RCC 7860 (cell line): ENCODE measurements around the gene KIAA2012.
"Not testable (repeated sequence)": the region's sequence is repeated elsewhere in the genome, so short reads cannot be mapped to it uniquely, and the experiment has no call there.

ENCODE experiments used
- DNase-seq: peaks from one replicate; pipeline ENCODE4 v3.0.0-alpha.2; 2015; ENCODE audit warnings: low spot score
- FAIRE-seq: peaks from 2 replicates; lab custom pipeline; 2012; peaks lifted over from hg19 to GRCh38; lab: Jason Lieb, UNC

KIAA2012 gene

DNA sequence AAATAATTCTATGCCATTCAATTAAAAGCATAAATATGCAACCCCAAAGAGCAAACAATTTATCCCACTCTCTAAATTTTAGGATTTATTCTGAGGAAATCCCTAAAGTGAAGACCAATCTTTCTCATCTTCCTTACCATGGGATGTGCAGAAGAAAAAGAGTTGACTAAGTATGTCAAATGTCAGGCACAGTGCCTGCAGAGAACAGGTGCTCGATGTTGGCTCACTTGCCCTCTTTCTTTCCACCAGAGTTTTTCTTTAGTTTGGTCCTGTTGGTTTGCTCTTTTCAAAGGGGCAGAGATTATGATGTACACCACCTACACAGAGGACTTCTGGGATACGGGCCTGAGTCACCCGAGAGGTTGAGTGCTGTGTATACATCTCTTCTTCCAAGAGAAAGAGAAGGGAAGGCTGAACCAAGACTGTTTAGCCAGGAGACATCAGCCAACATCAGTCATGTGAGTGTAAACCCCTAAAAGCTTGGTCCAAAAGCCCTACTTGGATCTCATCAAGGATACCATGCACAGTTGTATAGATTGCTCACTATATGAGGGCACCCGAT, 113.7 kb downstream of the KIAA2012 start:
- no peak for FAIRE-seq
- no peak for DNase-seq

DNA sequence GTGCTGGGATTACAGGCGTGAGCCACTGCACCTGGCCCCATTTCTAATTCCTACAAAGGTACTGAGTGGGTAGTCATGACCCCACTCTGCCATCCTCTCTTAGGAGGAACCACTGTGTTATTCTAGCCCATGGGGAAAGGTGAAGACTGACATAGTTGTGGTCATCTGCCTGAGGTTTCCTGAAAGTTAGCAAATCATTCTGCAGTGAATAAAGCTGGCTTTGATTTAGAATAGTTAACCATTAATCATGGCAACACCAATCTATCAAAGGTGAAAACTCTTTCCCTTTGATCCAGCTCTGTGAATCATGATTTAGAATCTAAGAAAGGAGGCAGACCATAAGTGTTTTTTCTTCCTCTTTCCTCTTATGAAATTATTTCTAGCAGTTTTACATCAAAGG, 114.5 kb downstream of the KIAA2012 start:
- DNase-seq (peak; percentile 78), FAIRE-seq (peak; percentile 92)

- FAIRE-seq = no peak
- no peak for DNase-seq
Observed at GRCh38 chr2:202193305-202193704, 120.2 kb downstream of the KIAA2012 start.

GRCh38 chr2:202193881-202194353, 120.9 kb downstream of the KIAA2012 start:
- DNase-seq (no peak), FAIRE-seq (no peak)

DNA sequence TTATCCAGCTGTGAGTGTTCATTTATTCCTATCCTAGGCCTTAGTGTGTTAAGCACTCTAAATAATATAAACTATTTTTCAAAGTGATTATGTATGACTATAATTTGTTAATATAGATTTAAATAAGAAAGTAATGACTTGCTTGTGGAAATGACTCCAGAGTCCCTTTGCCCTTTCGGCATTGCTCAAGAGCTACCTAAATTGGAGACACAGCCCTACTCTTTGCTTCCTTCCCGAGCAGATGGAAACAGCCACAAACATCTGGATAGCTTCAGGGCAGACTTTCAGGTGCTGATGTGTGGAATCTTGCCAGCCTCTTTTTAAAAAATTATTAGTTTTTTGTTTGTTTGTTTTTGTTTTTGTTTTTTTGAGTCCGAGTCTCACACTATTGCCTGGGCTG, 121.4 kb downstream of the KIAA2012 start:
- FAIRE-seq (no peak), DNase-seq (no peak)

DNA sequence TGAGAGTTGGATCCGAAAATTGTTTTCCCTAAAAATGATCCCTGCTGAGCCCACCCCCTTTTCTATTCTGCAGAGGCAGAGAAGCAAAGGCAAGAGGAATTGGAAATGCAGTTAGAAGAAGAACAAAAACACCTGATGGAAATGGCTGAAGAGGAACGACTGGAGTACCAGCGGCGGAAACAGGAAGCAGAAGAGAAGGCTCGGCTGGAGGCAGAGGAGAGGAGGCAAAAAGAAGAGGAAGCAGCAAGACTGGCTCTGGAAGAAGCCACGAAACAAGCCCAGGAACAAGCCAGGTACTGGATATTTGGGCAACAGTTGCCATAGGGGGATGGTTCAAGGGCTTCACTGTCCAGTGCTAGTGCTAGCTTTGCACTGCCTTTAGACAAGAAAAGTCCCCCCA, 123.7 kb downstream of the KIAA2012 start:
- FAIRE-seq = no peak
- no peak for DNase-seq

- no peak for DNase-seq
- no peak for FAIRE-seq
Observed at GRCh38 chr2:202201220-202202160, 128.4 kb downstream of the KIAA2012 start.

GRCh38 chr2:202203348-202203747, 130.3 kb downstream of the KIAA2012 start:
- DNase-seq (no peak), FAIRE-seq (no peak)

- no peak for FAIRE-seq
Observed at GRCh38 chr2:202204855-202205254, 131.8 kb downstream of the KIAA2012 start.

DNA sequence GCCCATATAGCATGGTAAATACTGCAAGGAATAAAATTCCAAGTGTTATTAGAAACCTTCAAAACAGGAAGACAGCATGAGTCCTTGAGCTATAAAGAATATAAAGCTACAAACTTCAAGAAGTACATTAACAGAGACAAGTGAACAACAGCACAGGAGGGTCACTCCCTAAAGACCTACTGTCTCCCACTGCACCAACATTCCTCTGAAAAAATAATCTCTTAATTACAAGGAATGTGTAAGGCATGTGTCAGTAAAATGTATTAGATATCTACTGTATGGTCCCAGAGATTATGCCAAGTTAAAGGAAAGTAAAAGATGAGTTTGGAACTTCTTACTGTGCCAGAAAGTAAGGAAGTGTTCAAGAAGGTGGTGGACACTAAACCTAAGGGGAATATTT, 135.5 kb downstream of the KIAA2012 start:
- FAIRE-seq (no peak), DNase-seq (no peak)

More at GRCh38 chr2:202204855-202205254, 131.8 kb downstream of the KIAA2012 start:
- DNase-seq = no peak

GRCh38 chr2:202215179-202215578, 142.1 kb downstream of the KIAA2012 start:
- FAIRE-seq (no peak), DNase-seq (no peak)

- no peak for FAIRE-seq
Observed at GRCh38 chr2:202221873-202222272, 148.8 kb downstream of the KIAA2012 start.

DNA sequence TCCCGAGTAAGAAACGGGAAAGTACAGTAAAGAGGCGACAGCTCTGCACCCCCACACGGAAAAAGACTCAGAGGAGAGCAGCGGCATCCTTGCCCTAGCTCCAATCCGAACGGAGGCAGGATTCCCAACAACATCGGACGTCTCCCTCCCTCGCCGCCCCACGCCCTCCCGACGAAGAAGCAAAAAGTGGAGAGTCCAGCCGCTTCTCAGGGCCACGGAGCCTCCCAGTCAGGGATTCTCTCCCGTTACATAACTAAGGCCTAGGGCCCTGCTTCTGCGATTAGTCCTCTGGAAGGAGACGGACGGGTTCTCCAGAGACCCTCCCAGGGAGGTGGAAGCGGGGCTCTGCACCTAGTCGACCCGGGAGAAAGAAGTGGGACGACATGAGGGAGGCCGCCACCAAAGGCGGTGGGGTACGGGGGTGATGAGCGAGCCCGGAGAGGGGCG, 164.8 kb downstream of the KIAA2012 start:
- DNase-seq (peak; percentile 21), FAIRE-seq (no peak)

More at GRCh38 chr2:202221873-202222272, 148.8 kb downstream of the KIAA2012 start:
- peak; percentile 17 for DNase-seq

DNA sequence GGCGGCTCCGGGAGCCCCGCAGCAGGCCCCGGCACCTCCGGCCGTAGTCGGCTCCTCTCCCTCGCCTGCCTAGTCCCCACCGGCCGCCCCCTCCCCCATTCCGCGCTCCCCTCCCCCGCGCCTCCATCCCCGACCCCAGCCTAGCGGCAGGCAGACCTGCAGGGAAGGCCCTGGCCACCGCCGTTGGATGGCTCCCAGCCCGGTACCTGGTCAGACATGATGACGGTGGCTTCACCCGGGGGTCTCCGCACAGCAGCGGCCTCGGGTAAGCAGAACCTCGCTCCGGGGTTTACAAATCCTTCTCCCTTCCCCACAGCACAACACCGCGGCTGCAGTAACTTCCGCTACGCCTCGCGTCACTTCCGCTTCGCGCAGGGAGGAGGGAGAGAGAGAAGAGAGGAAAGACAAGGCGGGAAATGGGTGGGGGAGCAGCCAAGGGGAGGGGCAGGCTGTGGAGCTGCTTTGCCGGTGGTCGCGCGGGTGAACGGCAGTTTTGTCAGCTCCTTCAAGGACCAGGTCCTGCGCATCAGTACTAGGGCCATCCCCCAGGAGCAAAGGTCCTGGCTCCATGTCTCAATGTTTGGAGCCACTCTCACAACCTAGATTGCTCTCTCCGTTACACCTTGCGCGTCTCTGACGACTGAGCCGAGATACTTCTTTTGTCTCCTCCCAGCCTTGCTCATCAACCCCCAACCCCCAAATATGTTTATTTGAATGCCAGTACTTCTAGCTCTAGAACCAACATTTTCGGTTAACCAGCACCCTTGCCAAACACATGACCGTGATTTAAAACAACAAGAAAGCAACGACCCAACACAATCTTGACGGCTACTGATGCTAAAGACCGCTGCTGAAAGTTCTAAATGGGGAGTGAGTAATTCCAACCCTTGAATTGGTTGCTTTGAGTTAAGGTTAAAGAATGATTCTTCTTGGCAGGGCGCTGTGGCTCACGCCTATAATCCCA, 165.5 kb downstream of the KIAA2012 start, which contains the start of gene SUMO1:
Gene SUMO1, minus strand, starts transcription at position 364 of the 964 bp plus-strand sequence. Its CDS starts 146 bp downstream, at position 218.
- FAIRE-seq = no peak

DNA sequence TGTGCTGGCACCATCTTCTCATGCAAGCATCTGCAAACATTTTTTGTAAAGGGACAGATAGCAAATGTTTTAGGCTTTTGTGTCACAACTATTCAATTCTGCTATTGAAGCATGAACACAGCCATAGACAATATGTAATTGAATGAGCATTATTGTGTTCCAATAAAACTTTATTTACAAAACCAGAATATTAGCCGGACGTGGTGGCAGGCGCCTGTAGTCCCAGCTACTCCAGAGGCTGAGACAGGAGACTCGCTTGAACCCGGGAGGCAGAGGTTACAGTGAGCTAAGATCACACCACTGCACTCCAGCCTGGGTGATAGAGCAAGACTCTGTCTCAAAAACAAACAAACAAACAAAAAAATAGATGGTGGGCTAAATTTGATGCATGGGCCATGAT, 174.7 kb downstream of the KIAA2012 start:
- DNase-seq, FAIRE-seq: not testable (repeated sequence)

More for the DNA sequence above, 165.5 kb downstream of the KIAA2012 start, which contains the start of gene SUMO1:
- peak; percentile 68 for DNase-seq

- no peak for DNase-seq
- FAIRE-seq = no peak
Observed at GRCh38 chr2:202249521-202250253, 176.6 kb downstream of the KIAA2012 start.

DNA sequence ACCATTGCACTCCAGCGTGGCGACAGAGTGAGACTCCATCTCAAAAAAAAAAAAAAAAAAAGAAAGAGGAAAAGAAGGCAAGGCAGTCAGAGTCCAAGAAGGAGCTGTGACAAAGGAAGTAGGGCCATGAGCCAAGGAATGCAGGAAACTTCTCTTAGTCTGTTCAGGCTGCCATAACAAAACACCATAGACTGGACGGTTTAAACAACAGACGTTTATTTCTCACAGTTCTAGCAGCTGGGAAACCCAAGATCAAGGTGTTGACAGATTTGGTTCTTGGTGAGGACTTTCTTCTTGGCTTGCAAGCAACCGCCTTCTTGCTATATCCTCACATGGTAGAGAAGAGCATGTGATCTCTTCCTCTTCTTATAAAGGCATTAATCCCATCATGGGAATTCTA, 178.4 kb downstream of the KIAA2012 start:
- no peak for FAIRE-seq
- DNase-seq = no peak
